SK-N-MC (cell line): ENCODE data around the gene FAIM.

ENCODE experiments used
- EZH2 ChIP-seq: fragments of 200-600 bp; sonication (generic); IDR thresholded peaks from one replicate; pipeline ENCODE4 v1.6.1; 2017; ENCODE audit warnings: antibody characterized with exemption
- FOXP2 ChIP-seq: optimal IDR thresholded peaks from 2 replicates; pipeline ENCODE3; 2011; ENCODE audit warnings: mild to moderate bottlenecking, moderate library complexity; ENCODE audit not compliant: insufficient read depth; ENCODE audit errors: extremely low read length, control extremely low read depth
- POLR2AphosphoS5 ChIP-seq: IDR thresholded peaks from 2 replicates; pipeline ENCODE4 v1.6.1; 2012; ENCODE audit warnings: mild to moderate bottlenecking, low read depth, low read length, borderline replicate concordance

DNA sequence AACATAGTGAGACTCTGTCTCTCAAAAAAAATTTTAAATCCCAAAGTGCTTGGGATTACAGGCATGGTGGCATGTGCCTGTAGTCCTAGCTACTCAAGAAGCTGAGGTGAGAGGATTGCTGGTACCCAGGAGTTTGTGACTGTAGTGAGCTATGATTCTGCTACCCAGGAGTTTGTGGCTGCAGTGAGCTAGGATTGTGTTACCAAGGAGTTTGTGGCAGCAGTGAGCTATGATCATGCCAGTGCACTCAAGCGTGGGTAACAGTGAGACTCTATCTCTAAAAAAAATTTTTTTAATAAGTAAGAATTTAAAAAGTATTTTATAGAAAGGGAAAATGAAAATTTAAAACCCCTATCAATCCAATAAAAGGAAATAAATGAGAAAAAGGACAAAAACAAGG, 69.5 kb downstream of the FAIM start:
- TF ChIP-seq EZH2 (no peak), POLR2AphosphoS5 (no peak), FOXP2 (no peak)
